DMS53 treated with DMSO at 0.1 percent for 48 hours (cell line): ENCODE measurements around the gene NPVF.

Source experiments
- DNase-seq: peaks from one replicate; lab custom pipeline; 2025; ENCODE audit not compliant: unreplicated experiment; lab: John Stamatoyannopoulos, UW

NPVF gene, protein sequence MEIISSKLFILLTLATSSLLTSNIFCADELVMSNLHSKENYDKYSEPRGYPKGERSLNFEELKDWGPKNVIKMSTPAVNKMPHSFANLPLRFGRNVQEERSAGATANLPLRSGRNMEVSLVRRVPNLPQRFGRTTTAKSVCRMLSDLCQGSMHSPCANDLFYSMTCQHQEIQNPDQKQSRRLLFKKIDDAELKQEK

GRCh38 chr7:25228386-25228785 is at the start of gene NPVF:
Gene NPVF (minus strand): TSS chr7:25228486. CDS start chr7:25228439, 47 bp downstream.
- no peak for DNase-seq

DNA sequence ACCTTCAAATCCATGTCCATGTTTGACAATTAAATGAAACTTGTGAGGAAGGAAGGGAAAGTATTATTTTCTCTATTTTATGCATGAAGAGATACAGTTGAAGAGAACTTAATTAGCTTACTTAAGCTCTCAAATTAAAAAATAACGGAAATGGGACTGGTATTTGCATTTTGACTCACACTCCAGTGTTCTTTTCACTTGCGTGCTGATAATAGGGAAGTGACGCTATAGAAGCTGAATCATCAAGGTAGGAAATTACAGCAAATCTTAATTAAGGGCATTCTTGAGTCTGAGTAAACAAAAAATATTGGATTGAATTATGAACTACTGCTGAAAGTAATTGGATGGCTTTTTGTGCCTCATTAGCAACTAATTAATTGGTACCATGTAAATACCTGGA is 44.0 kb upstream of the NPVF start:
- DNase-seq = no peak

GRCh38 chr7:25263337-25263736 is 35.1 kb upstream of the NPVF start:
- DNase-seq = no peak

DNA sequence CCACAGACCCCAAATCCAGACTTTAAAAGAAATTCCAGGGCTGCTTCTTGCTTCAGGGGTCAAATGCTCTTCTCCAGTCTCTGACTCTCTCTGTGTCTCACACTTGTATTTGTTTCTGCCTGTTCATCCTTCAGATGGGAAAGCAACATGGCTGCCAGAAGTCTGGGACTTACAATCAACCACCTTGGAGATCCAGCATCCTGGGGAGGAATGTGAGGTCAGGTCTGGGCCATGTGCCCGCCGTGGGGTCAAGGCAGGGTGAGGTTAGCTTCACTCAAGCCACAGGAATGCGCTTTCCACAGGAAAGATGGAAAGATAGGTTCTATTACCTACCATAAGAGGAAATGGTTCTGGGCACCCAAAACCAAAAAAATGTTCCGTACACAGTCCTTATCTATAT is 34.3 kb upstream of the NPVF start:
- DNase-seq = no peak

- DNase-seq = no peak
These were observed 33.4 kb upstream of the NPVF start for GRCh38 chr7:25261545-25262140.

DNA sequence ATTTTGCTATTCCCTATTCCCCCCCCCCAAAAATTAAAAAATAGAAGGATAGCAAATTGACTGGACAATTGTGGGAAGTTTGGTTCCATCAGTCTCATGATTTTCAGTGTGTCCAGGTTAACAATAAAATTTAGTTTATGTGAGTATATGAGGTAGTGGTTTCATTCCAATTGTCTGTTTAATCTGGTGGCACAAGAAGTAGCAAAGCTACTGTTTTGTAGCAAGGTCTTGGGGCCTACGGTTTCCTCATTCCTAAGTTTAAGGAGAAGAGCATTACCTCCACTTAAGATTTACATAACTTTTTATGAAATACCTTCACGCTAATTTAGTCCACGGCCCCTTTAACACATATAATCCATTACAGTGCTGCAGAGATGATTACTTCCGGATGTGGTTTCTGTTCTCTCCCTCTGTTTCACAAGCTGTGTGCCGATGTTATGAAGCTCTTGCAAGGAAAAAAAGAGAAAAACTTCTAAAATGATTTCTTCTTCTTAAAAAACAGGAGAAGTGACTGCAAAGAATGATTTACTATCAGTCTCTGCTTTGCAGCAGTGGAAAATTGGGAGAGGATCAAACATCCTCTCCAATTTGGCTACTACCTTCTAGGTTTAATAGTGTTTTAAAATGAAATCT is 32.7 kb upstream of the NPVF start:
- no peak for DNase-seq

- DNase-seq = peak; percentile 92
These were observed 31.4 kb upstream of the NPVF start for GRCh38 chr7:25259487-25260243.

- no peak for DNase-seq
These were observed 28.1 kb upstream of the NPVF start for GRCh38 chr7:25256333-25256819.

DNA sequence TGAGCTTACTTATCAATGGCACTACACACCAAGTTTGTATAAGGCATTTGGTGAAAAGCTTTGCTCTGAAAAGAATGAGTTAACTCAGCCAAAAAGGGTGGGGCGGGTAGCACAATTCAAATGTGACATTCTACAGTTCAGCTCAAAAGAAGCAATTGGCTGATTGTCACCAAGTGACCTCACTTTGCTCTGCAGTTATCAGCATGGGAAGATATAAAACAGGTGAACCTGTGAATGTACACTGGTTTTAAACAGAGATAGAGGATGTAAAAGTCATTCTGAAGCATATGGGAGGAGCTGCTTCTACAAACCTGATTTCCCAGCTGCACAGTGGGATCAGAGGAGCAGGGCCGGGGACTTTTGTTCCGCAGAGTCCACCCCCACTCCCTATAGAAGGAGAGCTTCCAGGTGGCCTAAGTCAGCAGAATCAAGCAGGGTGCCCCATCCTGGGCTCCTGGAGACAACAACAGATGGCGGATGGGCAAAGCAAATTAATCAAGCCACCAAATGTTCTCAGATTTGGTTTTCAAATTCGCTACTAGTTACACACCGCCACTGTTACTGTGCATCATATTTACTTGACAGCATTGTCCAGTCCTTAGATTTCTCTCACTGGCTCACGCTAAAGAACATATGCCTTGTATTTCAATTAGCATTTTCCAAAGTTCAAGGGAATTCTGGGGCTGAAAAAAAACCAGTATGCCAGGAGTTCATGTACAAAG is 27.5 kb upstream of the NPVF start:
- no peak for DNase-seq

GRCh38 chr7:25254604-25255003 is 26.3 kb upstream of the NPVF start:
- no peak for DNase-seq

DNA sequence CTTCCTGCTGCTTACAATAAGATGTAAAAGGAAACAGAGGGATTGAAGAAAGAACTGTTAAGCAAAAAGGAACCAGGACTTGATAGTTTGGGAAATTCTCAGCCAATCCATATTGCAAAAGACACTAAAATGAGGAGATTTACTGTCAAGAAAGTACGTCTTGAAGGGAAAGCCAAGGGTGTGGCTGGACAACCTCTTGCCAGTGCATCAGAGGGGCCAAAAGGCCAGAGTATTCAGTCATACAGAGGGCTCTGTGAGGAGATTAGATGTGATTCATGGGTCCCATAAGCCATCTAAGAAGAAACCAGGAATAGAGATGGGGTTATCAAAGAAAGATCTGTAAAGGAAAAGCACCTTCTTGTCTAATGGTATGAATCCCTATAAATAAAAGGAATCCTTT is 25.4 kb upstream of the NPVF start:
- no peak for DNase-seq

DNA sequence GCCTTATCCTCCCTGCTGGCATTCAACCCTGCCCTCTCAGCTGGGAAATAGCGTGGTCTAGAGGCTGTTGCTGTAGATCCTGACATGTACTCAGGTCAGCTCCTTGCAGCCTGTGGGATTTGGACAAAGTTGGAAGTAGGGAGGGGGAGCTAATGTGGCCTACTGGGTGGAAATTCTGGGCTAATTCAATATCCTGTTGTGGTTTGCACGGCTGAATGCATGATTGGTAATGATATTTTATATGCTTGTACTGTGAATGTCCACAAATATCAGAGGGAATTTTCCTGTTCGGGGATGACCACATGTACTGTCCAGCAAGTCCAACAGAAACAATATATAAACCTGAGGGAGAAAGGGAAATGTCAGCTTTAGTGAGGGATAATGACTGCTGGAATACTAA is 22.1 kb upstream of the NPVF start:
- DNase-seq = no peak

DNA sequence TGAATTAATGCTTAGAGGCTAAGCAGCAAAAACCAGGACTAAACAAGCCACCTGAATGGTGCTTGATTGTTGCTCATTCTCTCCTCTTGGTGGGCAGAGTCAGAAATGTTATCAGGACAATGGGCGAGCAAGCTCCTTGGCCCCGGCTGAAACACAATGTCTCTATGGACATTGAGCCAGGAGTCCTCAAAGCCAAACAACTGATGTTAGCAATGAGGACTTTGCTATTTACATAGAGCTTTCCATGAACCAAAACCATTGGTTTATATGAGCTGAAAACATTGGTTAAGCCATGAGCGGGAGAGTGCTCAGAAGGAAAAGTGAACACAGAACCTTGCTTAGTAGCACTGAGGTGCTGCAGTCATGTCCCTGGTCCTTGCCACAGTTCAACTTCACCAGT is 21.5 kb upstream of the NPVF start:
- no peak for DNase-seq

DNA sequence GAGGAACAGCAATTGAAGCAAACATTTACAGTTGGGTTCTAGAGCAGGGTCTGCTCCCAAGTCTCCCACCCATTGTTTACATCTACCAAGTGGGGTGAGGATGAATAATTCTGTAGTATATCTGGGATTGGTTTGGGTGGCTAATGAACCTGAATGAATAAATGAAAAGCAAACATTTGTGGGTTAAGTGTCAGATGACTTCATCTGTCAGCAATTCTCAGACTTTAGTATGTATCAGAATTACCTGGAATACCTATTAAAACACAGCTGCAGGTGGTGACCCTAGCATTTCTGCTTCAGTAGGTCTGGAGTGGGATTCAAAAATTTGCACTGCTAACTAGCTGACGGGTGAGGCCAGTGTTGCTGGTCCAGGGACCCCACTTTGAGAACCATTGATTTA is 18.0 kb upstream of the NPVF start:
- DNase-seq = no peak

- DNase-seq = no peak
These were observed 16.2 kb upstream of the NPVF start for GRCh38 chr7:25244254-25245033.

GRCh38 chr7:25242678-25243077 is 14.4 kb upstream of the NPVF start:
- DNase-seq = no peak

GRCh38 chr7:25240896-25241295 is 12.6 kb upstream of the NPVF start:
- DNase-seq = no peak

DNA sequence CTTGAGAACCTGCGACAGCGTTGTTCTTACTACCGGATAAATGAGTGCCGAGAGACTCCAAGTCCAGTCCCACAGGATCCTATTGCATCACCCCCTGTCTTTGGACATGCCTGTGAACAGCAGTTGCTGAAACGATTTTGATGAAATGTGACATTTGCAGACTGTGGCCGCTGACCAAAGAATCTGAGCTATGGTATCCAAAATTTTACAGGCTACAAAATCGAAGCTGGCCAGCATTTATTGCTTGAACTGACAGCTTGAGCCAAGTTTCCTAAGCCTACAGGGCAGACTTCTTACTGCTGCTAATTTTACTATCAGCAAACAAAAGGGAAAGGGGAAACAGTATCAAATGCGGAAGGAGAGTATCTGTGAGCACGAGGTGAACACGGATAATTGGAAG is 12.1 kb upstream of the NPVF start:
- DNase-seq = no peak

GRCh38 chr7:25239888-25240287 is 11.6 kb upstream of the NPVF start:
- DNase-seq = no peak

- no peak for DNase-seq
These were observed 9.9 kb upstream of the NPVF start for GRCh38 chr7:25238066-25238725.
